OCI-M2 (cell line): ENCODE measurements around the gene ECHS1.
"Not testable (repeated sequence)": the region's sequence is repeated elsewhere in the genome, so short reads cannot be mapped to it uniquely, and the experiment has no call there.

Experiments
- DNase-seq: peaks from one replicate; lab custom pipeline; 2025; ENCODE audit not compliant: unreplicated experiment; lab: John Stamatoyannopoulos, UW

ECHS1 gene

DNA sequence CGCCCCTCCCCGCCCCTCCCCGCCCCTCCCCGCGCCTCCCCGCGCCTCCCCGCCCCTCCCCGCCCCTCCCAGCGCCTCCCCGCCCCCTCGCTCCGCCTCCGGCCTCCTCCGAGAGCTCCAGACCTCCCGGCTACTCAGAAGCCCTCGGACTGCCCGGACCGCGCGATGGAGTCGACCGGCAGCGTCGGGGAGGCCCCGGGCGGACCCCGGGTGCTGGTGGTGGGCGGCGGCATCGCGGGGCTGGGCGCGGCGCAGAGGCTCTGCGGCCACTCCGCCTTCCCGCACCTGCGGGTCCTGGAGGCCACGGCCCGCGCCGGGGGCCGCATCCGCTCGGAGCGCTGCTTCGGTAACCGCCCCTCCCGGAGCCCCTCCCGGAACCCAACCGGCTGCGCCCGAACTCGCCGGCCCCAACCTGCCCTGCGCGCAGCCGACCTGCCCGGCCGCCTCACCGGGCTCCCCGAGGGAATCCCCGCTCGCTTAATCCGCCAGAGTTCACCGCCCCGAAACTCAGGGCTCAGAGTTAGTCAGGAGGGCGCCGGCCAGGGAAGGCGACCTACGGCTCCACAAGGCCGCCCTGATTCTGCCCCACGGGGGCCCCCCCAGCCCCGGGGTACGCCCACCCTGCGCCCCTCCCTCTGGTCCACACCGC lies 6.1 kb upstream of the ECHS1 start, which contains the start of gene PAOX:
Gene PAOX (plus strand): TSS at position 111 of the 649 bp plus-strand sequence. CDS start 55 bp downstream, at position 166.
- no peak for DNase-seq

DNA sequence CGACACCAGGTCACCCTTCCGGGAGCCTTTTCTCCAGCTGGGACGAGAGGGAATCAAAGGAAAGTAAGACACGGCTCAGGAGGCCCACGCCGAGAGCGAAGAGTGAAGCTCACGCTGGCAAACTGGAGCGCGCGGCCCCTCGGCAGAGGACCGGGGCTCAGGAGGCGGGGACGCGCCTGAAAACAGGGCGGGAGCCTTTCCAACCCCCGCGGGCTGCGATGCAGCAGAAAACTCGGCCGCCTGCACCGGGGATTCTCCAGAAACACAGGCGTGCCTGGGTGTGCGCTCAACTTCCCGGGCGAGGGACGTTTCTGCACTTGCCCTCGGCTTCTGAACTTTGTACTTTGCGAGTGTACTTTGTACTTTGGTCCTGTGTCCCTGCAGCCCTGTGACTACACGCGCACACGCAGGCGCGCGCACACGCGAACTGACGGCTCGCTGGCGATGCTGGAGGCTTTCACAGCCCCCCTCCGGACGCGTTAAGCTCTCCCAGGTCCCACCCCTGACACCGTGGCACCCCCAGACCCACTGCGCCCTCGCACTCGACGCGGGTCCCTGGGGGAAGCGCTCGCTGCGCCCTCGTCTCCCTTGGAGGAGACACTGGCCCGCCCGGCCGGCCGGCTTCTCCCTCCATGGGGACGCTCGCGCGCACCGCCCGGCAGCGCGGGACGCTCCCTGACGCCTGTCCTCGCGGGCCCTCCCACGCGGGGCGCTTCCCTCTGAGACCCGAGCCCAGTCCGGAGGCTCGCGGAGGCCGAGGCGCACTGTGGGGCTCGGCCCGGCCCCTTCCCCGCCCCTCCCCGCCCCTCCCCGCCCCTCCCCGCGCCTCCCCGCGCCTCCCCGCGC lies 5.3 kb upstream of the ECHS1 start:
- no peak for DNase-seq

GRCh38 chr10:133377818-133378250 lies 4.7 kb upstream of the ECHS1 start:
- DNase-seq, result no peak

DNA sequence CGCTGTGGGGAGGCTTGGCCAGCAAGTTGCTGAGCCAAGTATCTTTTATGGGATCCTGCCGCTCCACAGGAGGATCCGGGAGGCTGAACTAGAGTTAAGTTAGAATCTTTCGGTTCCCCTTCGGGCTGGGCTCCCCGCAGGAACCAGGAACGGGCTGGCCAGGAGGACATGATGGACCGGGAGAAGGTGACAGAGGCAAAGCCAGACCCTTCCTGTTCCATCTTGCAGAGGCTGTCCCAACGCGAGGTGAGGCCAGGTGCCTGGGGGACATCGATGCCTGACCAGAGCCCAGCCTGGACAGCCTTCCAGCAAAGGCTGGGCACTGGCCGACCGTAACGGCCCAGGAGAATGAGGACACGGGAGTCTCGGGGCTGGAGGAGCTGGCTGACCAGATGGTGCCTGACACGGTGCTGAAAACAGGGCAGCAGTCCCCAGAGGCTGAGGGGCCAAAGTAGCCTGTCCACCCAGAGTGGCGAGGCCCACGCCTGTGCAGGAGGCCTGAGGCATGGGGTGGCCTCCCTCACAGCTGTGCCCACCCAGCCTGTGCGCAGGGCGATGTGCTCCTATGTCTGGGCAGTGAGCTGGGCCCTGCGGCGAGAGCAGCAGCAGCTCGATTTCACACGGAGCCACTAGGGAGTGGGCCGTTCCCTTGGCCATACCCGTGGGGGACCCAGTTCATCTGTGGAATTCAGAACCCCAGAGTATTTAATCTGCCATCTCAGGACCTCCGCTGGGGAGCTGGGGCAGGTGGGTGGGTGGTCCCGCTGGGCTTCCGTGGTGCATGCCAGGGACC lies 4.1 kb upstream of the ECHS1 start:
- DNase-seq, result no peak

- not testable (repeated sequence) for DNase-seq
Observed at GRCh38 chr10:133376183-133376582, 3.0 kb upstream of the ECHS1 start.

- no peak for DNase-seq
Observed at GRCh38 chr10:133375357-133376115, 2.4 kb upstream of the ECHS1 start.

DNA sequence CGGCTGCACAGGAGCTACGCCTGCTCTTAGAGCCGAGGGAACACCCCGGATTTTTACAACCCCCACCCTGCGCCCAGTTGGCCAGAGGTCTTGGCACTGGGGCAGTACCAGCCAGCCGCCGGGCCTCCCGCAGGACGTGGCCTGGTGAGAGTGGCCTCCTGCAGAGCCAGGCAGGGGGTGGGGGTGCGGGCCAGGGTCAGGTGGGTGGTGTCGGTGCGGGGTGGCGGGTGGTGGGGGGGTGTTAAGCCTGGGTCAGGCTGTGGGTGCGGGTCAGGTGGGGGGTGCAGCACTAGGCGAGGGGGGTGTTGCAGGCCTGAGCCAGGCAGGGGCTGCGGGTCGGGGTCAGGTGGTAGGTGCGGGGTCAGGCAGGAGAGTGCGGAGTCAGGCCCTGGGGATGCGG lies 647 bp downstream of the ECHS1 start:
- DNase-seq, result no peak

GRCh38 chr10:133370030-133370786 lies 2.9 kb downstream of the ECHS1 start:
- no peak for DNase-seq

DNA sequence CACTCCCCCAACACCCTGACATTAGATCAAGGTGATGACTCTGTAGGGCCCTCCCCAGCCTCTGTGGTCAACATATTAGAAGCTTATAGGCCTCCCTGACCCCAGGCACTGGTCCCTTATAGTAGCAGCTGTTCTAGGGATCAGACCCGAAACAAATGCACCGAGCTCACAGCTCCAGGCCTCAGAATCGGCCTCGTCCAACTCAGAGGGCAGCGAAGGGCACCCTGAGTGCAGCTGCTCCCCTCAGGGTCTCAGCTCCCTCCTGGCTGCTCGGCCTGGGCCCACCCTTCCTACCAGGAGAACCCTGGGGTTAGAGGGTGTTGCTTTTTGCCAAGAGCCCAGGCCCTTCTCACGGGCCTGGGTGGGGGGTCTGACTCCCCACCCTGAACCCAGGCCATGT lies 5.0 kb downstream of the ECHS1 start:
- DNase-seq, result no peak

- DNase-seq, result not testable (repeated sequence)
Observed at GRCh38 chr10:133367461-133367860, 5.7 kb downstream of the ECHS1 start.

GRCh38 chr10:133366751-133367150 lies 6.4 kb downstream of the ECHS1 start:
- DNase-seq, result no peak

- DNase-seq, result no peak
Observed at GRCh38 chr10:133366130-133366478, 7.0 kb downstream of the ECHS1 start.

DNA sequence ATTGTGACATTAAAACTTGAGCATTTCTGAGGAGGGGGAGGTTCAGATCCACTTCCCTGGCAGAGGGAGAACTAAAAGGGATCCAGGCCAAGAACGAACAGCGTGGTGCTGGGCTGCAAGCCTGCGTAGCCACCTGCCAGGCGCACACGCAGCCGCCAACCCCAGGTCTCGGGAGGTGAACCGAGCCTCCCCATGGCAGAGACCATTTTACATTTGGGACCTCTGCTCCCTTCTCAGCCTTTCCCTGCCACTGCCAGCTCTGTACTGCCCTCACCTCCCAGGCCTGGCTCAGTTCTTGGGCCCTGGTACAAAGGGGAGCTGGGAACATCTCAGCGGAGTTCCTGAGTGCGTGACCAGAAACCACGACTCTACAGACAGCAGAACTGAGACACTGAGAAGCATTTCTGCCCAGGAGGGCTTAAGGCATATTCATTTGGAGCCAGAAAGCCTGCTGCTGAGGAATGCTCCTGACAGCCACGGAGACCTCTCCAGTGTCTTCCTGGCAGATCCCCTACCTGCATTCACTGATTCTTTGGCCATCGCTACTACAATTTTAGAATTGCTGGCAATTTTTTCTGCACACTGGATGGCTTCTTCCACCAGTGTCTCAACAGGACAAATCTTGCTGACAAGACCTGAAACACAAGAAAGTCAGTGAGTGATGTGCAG lies 7.6 kb downstream of the ECHS1 start:
- DNase-seq, result no peak

DNA sequence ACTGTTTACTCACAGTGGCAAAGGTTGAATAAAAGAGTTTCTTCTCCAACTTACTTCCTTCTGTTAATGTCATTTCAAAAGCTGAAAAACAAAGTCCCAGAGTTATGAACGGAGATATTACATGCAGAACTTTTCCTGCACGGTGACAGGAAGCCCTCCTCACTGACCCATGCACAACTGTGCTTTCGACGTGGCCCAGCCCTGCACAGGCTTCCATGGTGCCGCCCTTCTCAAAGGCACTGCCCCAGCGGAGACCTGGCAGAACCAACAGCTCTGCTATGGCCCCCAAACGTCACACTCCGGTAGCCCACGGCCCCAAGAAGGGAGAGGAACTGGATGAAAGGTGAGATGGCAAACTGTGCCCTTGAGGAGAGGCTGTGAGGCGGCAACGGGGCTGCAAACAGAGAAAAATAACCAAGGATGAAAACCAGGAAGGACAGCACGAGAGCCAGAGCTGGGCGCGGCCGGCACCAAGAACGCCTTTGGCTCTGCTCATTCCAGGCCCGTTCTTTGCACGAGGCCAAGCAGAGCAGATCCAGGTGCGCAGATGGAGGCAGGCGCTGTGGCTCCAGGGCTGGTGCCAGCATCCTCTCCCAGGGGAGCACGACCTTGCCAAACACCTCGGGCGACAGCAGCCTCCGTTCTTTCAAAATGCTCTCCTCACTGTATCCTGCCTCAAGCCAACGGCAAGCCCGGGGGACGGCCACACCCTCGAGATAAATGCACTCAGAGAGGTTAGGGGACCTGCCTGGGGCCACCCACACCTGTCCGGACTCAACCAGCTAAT lies 8.3 kb downstream of the ECHS1 start:
- DNase-seq, result no peak

DNA sequence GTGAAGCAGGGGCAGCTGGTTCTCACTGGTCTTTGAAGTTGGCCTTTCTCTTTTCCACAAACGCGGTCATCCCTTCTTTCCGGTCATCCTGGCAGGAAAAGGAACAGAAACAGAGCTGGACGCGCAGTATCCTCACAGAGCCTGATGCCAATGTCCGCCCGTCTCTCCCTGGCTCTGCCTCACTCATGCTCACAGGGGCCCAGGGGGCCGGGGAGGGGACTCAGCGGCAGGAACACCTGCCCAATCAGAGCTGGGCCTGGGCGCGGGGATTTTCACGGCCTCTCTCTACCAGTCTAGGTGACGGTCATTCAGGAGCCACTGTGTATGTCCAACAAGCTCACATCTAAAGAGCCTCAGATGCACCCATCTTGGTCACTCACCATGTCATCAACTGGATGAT lies 10.3 kb downstream of the ECHS1 start:
- DNase-seq, result no peak

DNA sequence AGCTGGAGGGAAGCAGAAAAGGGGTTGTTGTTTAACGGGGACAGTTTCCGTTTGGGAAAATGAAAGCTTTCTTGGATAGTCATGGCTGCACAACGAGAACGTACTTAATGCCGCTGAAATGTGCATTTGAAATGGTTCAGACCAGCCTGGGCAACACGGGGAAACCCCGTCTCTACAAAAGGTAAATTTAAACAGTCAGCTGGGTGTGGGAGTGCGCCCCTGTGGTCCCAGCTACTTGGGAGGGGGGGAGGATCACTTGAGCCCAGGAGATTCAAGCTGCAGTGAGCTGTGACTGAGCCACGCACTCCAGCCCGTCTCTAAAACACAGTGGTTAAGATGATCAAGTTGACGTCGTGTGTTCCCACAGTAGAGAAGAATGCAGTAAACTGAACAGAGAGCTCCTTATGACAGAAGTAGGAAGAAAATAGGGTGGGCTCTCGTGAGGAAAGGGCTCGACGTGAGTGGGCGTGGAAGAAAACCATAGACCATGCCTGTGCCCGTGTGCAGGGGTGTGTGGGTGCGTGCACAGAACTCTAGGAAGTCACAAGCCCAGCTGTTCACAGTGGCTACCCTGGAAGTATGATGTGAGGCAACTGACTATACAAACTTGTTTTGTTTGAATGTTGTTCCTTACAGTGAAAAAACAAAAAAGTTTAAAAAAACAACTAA lies 11.2 kb downstream of the ECHS1 start:
- no peak for DNase-seq

DNA sequence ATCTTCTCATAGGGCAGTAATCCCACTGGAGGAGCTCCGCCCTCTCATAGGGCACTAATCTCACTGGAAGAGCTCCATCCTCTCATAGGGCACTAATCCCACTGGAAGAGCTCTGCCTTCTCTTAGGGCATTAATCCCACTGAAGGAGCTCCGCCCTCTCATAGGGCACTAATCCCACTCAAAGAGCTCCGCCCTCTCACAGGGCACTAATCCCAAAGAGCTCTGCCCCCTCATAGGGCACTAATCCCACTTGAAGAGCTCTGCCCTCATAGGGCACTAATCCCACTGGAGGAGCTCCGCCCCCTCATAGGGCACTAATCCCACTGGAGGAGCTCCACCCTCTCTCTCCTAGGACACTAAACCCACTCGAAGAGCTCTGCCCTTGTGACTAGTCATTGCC lies 11.9 kb downstream of the ECHS1 start:
- no peak for DNase-seq

DNA sequence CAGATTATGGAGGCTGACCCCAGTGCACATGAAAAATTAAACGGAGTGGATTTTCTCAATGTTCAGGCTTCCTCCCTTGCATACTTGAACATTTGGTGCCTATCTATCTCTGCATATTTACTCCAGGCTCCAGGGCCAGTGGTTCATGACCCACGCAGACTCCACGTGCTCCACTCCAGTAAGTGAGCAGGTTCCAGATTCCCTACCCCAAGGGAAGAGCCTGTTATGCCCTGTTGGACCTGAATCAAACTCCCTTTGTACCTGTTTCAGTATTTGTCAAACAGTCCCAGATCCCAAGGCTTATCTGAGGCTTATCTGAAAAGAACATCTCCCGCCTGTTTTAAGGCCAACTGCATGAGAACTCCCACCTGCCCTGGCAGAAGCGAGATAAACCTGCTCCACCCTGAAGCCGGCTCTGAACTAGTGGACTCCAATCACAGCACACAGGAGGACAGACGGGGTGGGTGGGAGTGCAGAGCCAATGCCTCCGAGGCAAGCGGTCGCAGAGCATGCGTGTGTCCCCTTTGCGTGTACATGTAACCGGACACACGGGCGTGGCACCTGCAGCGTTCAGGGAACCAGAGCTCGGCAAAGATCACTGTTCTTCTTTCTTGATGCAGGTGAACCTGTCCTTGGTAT lies 13.1 kb downstream of the ECHS1 start:
- DNase-seq, result no peak
